ENCODE results near the gene IFITM1.
"Not testable (repeated sequence)": the region's sequence is repeated elsewhere in the genome, so short reads cannot be mapped to it uniquely, and the experiment has no call there.

The IFITM1 gene

DNA sequence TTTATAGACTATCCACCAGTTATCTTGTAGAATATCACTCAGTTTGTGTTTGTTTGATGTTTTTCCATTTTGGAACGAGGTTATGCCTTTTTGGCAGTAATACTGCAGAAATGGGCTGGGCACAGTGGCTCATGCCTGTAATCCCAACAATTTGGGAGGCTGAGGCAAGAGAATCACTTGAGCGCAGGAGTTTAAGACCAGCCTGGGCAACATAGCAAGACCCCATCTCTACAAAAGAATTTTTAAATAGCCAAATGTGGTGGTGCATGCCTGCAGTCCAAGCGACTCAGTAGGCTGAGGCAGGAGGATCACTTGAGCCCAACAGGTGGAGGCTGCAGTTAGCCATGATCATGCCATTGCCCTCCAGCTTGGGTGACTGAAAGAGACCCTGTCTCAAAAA is 32.7 kb downstream of the IFITM1 start:
- DNase-seq, result no peak

DNA sequence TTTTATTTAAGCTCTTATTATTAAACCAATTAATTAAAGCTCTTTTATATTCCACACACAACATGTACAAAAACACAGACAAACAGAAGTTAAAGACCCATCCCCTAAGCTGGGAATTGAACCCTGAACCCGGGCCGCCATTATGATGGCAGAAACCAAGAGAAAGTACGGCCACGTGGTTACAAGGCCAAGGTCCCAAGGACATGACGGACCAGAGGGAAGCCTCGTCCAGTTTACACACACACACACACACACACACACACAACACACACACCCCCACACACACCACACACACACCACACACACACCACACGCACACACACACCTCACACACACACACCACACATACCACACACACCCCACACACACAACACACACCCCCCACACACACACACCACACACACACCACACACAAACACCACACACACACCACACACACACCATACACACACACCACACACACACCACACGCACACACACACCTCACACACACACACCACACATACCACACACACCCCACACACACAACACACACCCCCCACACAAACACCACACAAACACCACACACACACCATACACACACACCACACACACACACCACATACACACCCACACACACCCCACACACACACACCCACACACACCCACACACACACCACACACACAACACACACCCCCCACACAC is 35.6 kb downstream of the IFITM1 start:
- DNase-seq, result not testable (repeated sequence)

DNA sequence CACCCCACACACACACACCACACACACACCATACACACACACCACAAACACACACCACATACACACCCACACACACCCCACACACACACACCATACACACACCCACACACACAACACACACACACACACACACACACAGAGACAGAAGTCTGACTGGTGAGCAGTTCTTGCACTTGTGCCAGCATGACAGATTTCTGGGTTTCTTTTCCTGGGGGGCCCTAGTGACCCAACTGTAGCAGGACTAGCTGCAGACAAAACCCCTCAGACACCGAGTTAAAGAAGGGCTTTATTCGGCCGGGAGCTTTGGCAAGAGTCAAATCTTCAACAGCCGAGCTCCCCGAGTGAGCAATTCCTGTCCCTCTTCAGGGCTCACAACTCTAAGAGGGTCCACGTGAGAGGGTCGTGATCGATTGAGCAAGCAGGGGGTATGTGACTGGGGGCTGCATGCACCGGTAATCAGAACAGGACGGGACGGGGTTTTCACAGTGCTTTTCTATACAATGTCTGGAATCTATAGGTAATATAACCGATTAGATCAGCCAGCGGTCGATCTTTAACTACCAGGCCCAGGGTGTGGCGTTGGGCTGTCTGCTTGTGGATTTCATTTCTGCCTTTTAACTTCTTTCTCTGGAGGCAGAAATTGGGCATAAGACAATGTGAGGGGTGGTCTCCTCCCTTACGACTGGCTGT is 36.3 kb downstream of the IFITM1 start:
- DNase-seq, result not testable (repeated sequence)

DNA sequence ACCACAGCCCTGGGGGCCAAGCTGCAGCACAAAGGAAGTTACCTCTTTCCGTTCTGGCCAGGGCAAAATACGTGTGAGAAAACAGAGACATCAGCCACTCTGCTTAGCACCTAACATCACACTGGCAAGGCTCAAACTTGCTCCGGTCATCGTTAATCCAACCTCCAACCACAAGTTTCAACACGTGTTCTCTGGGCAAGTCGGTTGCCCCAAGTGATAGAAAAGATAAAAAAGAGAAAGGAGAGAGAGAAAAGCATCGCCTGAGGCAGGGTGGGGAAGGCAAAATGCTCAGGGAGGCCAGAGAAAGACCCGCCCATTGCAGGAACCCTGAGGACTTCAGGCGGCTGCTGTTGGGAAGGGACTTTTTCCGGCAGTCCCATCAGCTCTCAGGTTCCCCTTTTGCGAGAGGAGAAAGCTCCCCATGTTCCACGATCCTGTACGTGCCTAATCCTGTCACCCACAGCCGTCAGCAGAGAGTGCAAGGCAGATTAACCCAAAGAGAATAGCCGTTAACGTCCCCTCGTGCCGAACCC is 36.9 kb downstream of the IFITM1 start:
- DNase-seq, result no peak

DNA sequence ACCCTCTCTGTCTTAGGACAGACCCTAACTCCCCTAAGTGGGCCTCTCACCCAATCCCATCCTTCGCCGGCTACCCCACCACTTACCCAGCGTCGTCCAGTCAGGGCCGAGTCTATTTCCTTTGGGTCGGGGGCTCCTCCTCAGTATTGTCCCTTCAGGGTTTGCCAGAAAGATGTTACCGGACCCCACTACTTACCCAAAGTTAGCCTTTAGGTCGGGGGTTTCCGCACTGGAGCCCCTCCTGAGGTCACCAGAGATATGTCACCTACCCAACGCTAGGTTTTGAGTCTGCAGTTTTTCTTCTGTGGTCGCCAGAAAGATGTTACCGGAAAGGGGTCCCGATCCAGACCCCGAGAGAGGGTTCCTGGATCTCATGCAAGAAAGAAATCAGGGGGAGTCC is 37.6 kb downstream of the IFITM1 start:
- no peak for DNase-seq

DNA sequence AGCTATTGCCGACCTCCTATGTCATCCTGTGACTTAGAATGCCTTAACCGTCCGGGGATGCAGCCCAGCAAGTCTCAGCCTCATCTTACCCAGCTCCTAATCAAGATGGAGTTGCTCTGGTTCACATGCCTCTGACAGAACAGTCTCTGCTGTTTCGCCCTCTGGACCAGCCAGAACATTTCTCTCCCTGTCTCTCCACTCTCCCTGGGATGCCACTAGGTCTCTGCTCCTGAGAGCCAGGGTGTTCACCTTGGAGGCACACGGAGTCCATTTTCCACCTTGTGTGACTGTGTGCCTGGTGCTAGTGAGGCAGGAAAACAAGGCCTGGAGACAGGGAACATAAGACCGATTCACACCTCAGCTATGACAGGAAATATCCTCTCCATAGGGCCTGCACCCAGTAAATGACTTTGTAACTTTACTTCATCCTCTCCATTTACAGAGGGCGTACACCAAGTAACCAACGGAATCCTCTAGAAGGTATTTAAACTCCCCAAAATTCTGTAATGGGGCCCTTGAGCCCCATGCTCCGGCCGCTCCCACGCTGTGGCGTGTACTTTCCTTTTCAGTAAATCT is 38.7 kb downstream of the IFITM1 start:
- DNase-seq, result no peak

DNA sequence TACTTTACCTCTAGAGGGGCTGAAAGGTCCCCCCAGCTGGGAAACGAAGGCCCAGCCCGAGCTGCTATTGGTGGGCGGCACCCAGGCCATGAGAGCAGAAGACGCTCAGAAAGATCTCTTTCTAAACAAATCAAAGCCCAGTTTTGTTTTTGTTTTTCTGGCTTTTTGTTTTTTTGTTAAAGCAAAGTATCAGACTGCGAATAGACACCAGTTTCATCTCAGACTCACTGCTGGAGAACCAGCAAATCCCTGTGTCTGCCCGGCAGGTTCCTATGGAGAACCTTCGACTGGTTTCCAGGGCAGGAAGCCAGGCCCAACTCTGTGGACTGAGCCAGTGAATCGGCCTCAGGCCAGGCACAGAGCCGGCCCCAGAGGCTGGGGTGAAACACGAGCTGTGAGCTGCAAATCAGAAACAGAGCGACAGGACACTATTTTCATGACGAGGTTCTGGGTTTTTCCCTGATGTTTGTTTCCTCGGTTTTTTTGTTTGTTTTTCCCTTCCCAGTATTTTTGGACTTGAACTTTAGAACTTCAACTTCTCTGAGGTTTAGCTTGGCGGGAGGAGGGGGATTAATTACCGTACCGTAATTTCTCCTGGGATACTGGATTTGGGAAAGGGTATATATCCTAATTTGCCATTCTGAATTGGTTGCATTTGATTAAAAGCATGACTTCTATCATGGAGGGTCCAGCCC is 39.5 kb downstream of the IFITM1 start:
- DNase-seq, result peak; percentile 56

DNA sequence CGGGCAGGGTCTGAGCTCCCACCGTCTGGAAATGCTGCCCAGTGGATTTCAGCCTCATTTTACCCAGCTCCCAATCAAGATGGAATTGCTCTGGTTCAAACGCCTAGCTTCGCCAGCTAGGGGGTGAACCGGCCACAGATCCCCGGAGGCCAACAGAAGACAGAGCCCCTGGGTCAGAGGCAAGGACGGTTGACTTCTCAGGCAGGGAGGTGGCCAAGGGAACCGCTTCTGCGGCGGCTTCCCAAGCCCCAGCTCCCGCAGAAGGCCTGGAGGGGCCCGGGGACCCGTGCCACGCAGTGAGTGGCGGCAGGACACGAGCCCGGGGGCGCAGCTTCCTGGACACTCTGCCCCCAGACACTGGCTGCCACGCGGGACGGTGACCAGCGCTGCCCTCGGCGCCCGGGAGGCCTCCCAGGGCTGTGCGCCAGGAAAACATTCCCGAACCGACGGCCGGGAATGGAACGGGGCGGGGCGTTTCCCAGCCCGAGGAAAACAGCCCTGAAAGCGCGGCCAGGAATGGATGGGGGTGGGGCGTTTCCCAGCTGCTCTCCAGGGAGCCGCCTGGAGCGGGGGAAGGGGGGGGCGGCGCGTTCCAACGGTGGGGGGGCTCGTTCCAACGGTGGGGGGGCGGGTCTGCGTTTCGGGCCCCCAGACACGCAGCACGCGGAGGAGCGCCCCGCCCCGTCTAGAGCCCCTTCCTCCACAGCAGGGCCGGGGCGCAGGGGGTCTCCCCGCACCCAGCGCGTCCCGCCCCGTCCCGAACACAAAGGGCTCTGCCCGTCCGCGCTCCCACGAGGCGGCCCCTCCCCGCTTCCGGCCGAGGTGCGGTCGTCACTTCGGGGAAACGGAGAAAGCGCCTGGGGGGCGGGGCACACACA is 42.0 kb downstream of the IFITM1 start:
- DNase-seq, result peak; percentile 88

DNA sequence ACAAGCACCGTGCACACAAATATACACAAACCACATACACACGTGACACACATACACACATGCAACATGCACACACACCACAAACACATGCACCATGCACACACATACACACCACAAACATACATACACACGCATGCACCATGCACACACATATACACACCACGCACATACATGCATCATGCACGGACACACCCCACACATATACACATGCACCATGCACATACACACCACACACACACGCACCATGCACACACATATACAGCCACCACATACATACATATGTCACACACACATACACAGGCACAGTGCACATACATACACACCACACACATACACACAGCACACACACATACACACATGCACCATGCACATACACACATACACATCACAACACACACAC is 42.8 kb downstream of the IFITM1 start:
- no peak for DNase-seq

DNA sequence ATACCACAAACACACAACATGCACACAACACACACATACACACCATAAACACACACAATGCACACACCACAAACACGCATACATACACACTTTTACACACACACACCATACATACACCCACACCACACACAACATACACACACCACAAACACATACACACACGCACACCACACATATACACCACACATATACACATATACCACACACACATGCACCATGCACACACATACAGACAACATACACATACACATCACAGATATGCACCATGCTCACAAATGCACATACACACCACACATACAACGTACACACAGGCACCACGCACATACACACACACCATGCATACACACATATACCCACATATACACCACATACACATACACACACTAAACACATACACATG is 43.7 kb downstream of the IFITM1 start:
- no peak for DNase-seq

DNA sequence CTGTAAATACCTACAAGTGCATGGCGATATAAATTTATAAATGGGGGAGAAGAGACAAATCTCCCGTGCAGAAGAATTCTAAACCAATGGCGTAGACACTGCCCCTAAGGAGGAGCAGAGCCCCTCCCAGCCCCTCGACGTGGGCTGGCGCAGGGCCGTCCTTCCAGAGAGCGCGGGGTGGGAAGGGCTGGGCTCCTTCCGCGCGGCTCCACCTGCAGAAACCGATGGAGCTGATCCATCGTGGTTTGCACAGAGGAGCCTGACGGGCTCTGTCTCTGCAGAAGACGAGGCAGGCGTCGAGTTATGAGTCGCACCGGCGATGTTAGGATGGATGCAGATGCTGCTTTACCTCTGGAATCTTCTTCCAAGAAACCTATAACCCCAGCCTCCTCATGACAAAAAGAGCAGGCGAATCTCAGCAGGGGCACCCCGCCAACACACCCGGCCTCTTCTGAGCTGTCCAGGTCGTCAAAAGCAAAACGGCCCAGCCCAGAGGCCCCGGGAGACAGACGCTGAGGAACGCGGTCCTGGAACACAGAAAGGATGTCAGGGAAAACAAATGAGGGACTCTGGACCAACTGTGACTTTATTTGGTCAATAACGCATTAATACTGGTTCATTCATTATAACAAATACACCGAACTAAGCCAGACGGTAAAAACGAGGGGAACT is 44.4 kb downstream of the IFITM1 start:
- DNase-seq, result no peak

DNA sequence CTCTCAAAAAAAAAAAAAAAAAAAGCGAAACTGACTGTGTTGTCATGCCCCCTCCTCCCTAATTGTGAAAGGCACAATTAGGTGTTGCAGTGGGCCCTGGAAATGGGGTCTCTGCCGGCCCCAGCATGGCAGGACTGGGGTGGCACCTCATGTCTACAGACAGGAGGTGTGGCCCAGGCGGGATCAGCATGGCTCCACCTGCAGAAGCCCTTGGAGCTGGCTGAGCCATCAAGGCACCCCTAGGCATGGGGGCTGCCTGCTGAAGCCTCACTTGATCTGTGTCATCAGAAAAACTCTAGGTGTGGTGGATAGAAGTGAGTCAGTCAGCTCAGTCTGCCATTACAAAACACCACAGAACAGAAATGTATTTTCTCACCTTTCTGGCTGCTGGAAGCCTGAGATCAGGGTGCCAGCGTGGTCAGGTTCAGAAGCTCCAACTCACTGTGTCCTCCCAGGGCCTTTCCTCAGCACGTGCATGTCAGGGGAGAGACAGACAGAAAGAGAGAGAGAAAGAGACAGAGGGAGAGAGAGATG is 45.4 kb downstream of the IFITM1 start:
- no peak for DNase-seq

DNA sequence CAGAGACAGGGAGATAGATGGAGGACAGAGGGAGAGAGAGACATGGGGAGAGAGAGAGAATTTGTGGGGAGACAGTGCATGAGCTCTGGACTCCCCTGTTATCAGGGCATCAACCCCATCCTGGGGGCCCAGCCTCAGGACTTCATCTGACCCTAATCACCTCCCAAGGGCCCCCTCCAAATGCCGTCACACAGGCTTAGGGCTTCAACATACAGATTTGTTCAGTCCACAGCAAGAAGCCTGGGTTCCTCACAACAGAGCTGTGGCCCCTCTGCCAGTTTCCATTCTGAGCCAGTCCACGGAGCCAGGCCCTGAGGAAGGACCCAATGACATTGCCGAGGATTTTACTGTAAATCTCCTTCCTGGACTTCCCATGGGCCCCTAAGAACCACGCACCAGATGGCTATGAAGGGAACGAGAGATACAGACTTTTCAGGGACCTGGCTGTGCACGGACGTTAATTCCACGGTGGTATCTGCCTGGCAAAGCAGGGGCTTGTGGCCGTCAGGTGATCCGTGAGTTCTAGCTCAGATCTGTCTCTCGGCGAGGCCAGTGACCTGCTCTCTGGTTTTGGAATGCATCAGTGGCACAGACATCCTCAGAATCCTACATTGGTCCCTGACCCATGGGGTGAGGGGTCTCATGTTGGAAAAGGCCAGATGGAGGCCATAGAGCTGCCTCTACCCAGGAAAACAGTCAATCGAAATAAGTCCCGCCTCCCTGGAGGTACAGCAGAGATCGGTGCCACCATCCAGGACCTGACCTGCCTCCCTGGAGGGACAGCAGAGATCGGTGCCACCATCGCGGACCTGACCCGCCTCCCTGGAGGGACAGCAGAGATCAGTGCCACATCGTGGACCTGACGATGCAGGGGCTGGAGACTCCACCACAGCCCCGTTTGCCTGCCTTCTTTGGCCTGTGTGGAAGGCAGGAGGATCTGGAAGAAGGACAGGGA is 46.8 kb downstream of the IFITM1 start:
- DNase-seq, result no peak

DNA sequence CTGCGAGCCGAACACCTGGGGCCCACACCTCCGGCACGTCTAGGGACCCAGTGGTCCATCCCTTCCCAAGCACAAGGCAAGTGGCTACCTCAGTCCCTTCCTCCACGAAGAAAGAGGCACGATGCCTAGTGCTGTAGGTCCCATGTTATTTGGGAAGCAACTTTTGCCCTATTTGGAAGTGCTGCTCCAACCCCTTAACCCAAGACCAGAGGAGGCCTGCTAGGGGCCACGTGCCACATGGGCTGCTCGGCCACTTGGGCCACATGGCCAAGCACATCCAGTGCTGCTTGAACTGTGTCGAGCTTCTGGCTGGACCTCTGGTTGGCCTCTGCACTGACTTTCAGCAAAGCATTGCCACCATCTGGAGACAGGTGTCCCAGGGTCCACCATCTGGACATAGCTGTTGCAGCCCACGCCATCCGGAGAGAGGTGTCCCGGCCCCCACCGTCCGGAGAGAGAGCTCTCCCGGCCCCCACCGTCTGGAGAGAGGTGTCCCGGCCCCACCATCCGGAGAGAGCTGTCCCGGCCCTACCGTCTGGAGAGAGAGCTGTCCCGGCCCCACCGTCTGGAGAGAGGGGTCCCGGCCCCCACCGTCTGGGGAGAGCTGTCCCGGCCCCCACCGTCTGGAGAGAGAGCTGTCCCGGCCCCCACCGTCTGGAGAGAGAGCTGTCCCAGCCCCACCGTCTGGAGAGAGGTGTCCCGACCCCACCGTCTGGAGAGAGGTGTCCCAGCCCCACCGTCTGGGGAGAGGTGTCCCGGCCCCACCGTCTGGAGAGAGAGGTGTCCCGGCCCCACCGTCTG is 49.0 kb downstream of the IFITM1 start:
- DNase-seq, result no peak

DNA sequence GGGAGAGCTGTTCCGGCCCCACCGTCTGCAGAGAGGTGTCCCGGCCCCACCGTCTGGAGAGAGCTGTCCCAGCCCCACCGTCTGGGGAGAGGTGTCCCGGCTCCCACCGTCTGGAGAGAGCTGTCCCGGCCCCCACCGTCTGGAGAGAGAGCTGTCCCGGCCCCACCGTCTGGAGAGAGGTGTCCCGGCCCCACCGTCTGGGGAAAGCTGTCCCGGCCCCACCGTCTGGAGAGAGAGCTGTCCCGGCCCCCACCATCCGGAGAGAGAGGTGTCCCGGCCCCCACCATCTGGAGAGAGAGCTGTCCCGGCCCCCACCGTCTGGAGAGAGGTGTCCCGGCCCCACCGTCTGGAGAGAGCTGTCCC is 49.6 kb downstream of the IFITM1 start:
- not testable (repeated sequence) for DNase-seq

DNA sequence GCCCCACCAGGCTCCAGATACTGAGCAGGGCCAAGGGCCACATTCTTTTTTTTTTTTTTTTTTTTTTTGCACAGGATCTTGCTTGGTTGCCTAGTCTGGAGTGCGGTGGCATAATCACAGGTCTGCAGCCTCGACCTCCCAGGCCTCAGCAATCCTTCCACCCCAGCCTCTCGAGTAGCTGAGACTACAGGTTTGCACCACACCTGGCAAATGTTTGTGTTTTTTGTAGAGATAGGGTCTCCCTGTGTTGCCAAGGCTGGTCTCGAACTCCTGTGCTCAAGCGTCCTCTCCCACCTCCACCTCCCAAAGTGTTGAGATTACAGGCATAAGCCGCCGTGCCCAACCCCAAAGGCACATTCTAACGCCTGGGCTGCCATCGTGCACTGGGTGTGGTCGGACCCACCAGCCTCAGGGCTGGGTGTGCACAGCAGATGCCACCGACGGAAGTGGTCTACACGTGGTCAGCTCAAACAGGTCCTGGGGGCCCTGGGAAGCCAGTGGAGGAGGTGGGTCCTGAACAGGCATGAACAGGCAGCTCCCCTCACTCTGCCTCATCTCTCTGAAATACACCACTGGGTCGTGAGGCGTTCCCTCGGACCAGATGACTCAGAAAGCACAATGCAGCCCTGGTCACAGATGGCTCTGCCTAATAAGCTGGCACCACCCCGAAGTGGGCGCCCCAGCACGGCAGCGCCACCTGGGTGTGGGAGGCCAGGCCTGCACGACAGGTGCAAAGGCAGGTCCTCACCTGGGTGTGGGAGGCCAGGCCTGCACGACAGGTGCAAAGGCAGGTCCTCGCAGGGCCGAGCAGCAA is 50.3 kb downstream of the IFITM1 start:
- DNase-seq, result no peak
